H1 (cell line): ENCODE results near the gene SNRPB2. TPM values are rescaled to one million over a fixed set of nuclear protein-coding genes. Genes with fewer than 3 reads are reported as not detected.

Experiments used
- BCL11A ChIP-seq, 2 experiments: IDR thresholded peaks; one replicate each; pipeline ENCODE4 v1.6.1; 2011; ENCODE audit warnings: low read depth in 2 of 2, low read length in 2 of 2, mild to moderate bottlenecking in 2 of 2
- EP300 ChIP-seq, 2 experiments: IDR thresholded peaks; 1 replicate in 1 of 2; 2 replicates in 1 of 2; pipeline ENCODE4 v1.6.1; 2011 to 2012; ENCODE audit warnings: low read depth in 2 of 2, low read length in 2 of 2, mild to moderate bottlenecking in 2 of 2, borderline replicate concordance in 1 of 2, inconsistent platforms in 1 of 2, moderate library complexity in 1 of 2
- JUN ChIP-seq: IDR thresholded peaks from 2 replicates; pipeline ENCODE4 v1.6.1; 2011; ENCODE audit warnings: low read depth, mild to moderate bottlenecking, improper control_type of control experiment, low read length
- KDM4A ChIP-seq: IDR thresholded peaks from one replicate; pipeline ENCODE4 v1.7.1; 2012; ENCODE audit warnings: low read depth, mild to moderate bottlenecking, moderate library complexity, low read length, inconsistent platforms; ENCODE audit not compliant: severe bottlenecking
- SRF ChIP-seq: IDR thresholded peaks from 2 replicates; pipeline ENCODE4 v1.6.1; 2011; ENCODE audit warnings: mild to moderate bottlenecking, low read depth, low read length, moderate library complexity
- SUZ12 ChIP-seq: fragments of 200-600 bp; sonication (generic); IDR thresholded peaks from 2 replicates; pipeline ENCODE4 v1.6.1; 2012; ENCODE audit warnings: mild to moderate bottlenecking, inconsistent platforms, low read length, moderate library complexity, mixed read lengths
- polyA plus RNA-seq, 7 experiments: library from polyadenylated mRNA; depleted of rRNA in 3 of 7; stranded (reverse) in 5 of 7; unstranded in 2 of 7; fragments of >200 nt in 5 of 7; fragments of 200-250 nt in 2 of 7; gene quantifications; 1 replicate in 5 of 7; 2 replicates in 1 of 7; 4 replicates in 1 of 7; pipeline versions ENCODE4 v1.2.1 to v1.2.3, GENCODE V29; 2011 to 2013; ENCODE audit warnings: missing spikeins in 2 of 7, mixed read lengths in 2 of 7
- total RNA-seq: library from RNA; stranded (reverse); fragmentation: NEBNext Ultra II Directional; extraction: Animal tissue kit (Norgen Biotek cat#: 25700); gene quantifications from 2 replicates; pipeline ENCODE4 v1.2.1, GENCODE V29; 2021
- TF ChIP-seq, protein P1 (sequence below): fragments of 300-600 bp; sonication (generic); IDR thresholded peaks from 2 replicates; pipeline ENCODE4 v1.7.1; 2012; ENCODE audit warnings: low read length, moderate library complexity, mild to moderate bottlenecking, inconsistent platforms; ENCODE audit not compliant: insufficient replicate concordance

The SNRPB2 gene
- total and polyA plus RNA-seq, 2 of the 8 experiments (the other 6 are each of a cell fraction or from before 2014, with no cell fraction given), result 49.4 to 102 TPM

DNA sequence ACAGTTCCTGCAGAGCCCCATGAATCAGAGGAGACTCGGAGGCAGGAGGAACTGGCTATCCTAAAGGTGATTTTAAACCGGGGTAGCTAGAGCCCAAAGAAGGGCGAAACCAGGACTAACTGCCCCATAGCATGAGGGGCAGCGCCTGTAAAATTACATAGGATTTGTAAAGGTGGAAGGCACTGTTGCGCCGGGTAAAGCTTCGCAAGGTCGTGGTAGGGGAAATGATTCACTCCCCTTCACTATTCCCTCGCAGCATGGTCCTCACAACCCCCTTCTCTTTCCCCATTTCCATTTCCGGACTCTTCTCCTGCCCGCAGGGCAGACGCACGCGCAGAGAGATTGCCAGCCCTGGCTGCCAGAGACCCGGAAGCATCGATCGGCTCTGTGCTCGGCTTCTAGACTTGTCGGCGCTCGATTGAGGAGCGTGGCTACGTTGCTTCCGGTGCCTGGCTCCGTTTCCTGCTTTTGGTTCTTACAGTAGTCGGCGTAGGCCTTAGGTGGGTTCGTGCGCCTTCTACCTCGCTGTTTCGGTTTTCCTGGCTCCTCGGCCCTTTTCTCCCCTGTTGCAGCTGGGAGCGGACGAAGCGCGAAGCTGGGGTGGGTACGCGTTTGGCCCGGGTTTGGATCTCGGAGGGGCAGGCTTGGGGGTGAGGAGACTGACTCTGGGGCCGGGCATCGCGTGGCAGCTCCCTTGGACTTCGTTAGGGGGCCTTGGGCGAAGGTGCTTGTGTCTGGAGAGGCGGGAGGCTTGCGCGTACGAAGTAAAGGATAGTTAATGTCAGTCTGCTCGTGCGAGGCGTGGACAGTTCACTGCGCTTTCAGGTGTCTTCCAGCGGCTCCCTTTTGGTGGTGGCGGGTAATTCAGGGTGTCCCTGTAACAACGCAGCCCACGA lies at the start of gene SNRPB2 (continued):
- TF ChIP-seq, protein P1, sequence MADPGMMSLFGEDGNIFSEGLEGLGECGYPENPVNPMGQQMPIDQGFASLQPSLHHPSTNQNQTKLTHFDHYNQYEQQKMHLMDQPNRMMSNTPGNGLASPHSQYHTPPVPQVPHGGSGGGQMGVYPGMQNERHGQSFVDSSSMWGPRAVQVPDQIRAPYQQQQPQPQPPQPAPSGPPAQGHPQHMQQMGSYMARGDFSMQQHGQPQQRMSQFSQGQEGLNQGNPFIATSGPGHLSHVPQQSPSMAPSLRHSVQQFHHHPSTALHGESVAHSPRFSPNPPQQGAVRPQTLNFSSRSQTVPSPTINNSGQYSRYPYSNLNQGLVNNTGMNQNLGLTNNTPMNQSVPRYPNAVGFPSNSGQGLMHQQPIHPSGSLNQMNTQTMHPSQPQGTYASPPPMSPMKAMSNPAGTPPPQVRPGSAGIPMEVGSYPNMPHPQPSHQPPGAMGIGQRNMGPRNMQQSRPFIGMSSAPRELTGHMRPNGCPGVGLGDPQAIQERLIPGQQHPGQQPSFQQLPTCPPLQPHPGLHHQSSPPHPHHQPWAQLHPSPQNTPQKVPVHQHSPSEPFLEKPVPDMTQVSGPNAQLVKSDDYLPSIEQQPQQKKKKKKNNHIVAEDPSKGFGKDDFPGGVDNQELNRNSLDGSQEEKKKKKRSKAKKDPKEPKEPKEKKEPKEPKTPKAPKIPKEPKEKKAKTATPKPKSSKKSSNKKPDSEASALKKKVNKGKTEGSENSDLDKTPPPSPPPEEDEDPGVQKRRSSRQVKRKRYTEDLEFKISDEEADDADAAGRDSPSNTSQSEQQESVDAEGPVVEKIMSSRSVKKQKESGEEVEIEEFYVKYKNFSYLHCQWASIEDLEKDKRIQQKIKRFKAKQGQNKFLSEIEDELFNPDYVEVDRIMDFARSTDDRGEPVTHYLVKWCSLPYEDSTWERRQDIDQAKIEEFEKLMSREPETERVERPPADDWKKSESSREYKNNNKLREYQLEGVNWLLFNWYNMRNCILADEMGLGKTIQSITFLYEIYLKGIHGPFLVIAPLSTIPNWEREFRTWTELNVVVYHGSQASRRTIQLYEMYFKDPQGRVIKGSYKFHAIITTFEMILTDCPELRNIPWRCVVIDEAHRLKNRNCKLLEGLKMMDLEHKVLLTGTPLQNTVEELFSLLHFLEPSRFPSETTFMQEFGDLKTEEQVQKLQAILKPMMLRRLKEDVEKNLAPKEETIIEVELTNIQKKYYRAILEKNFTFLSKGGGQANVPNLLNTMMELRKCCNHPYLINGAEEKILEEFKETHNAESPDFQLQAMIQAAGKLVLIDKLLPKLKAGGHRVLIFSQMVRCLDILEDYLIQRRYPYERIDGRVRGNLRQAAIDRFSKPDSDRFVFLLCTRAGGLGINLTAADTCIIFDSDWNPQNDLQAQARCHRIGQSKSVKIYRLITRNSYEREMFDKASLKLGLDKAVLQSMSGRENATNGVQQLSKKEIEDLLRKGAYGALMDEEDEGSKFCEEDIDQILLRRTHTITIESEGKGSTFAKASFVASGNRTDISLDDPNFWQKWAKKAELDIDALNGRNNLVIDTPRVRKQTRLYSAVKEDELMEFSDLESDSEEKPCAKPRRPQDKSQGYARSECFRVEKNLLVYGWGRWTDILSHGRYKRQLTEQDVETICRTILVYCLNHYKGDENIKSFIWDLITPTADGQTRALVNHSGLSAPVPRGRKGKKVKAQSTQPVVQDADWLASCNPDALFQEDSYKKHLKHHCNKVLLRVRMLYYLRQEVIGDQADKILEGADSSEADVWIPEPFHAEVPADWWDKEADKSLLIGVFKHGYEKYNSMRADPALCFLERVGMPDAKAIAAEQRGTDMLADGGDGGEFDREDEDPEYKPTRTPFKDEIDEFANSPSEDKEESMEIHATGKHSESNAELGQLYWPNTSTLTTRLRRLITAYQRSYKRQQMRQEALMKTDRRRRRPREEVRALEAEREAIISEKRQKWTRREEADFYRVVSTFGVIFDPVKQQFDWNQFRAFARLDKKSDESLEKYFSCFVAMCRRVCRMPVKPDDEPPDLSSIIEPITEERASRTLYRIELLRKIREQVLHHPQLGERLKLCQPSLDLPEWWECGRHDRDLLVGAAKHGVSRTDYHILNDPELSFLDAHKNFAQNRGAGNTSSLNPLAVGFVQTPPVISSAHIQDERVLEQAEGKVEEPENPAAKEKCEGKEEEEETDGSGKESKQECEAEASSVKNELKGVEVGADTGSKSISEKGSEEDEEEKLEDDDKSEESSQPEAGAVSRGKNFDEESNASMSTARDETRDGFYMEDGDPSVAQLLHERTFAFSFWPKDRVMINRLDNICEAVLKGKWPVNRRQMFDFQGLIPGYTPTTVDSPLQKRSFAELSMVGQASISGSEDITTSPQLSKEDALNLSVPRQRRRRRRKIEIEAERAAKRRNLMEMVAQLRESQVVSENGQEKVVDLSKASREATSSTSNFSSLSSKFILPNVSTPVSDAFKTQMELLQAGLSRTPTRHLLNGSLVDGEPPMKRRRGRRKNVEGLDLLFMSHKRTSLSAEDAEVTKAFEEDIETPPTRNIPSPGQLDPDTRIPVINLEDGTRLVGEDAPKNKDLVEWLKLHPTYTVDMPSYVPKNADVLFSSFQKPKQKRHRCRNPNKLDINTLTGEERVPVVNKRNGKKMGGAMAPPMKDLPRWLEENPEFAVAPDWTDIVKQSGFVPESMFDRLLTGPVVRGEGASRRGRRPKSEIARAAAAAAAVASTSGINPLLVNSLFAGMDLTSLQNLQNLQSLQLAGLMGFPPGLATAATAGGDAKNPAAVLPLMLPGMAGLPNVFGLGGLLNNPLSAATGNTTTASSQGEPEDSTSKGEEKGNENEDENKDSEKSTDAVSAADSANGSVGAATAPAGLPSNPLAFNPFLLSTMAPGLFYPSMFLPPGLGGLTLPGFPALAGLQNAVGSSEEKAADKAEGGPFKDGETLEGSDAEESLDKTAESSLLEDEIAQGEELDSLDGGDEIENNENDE, result no peak
- peak; percentile 99 for TF ChIP-seq SRF
- TF ChIP-seq KDM4A, result peak; percentile 83
- TF ChIP-seq JUN, result no peak
- TF ChIP-seq BCL11A (IDR thresholded peaks at IDR 0.05; ENCODE audit: low read depth in 2 of 2, low read length in 2 of 2), result no peak
- peak; percentile 11 to 82; a peak in 2 of 3 replicates for TF ChIP-seq EP300 (IDR thresholded peaks at IDR 0.05; ENCODE audit: borderline replicate concordance in 1 of 2, low read depth in 2 of 2, low read length in 2 of 2)
- TF ChIP-seq SUZ12, result no peak
